GM12865 (cell line): Measurements from ENCODE around the gene CD58.
A peak's percentile ranks its signal among the peaks of the same experiment; 100 is the strongest.
"Not testable (repeated sequence)": the region's sequence is repeated elsewhere in the genome, so short reads cannot be mapped to it uniquely, and the experiment has no call there.

ENCODE experiments used
- DNase-seq: peaks from one replicate; pipeline ENCODE4 v3.0.0; 2010; ENCODE audit warnings: low read depth
- H3K4me3 ChIP-seq: 2 replicates; pipeline ENCODE4 v1.5.1; 2011; ENCODE audit warnings: mild to moderate bottlenecking, low read depth, low read length, control low read depth
- CTCF ChIP-seq: IDR thresholded peaks from 2 replicates; pipeline ENCODE4 v1.5.1; 2011; ENCODE audit warnings: low read length, control low read depth, low read depth, inconsistent platforms; ENCODE audit not compliant: insufficient read depth; ENCODE audit errors: missing control alignments

Gene CD58

GRCh38 chr1:116570358-116571214 lies at the start of gene CD58:
Gene CD58 (minus strand): TSS chr1:116571026. CDS start chr1:116570972, 54 bp downstream.
- peak within 1 kb of the TSS; percentile 93 for H3K4me3 ChIP-seq
- peak; percentile 96 for DNase-seq
- peak; percentile 75 for TF ChIP-seq CTCF

- not testable (repeated sequence) for DNase-seq, H3K4me3 ChIP-seq
Measured at GRCh38 chr1:116620392-116620791, 49.6 kb upstream of the CD58 start.

GRCh38 chr1:116619106-116619505 lies 48.3 kb upstream of the CD58 start:
- not testable (repeated sequence) for DNase-seq, H3K4me3 ChIP-seq

- H3K4me3 ChIP-seq, DNase-seq: not testable (repeated sequence)
Measured at GRCh38 chr1:116617808-116618207, 47.0 kb upstream of the CD58 start.

- not testable (repeated sequence) for DNase-seq, H3K4me3 ChIP-seq
Measured at GRCh38 chr1:116613825-116614224, 43.0 kb upstream of the CD58 start.

- H3K4me3 ChIP-seq, DNase-seq: not testable (repeated sequence)
Measured at GRCh38 chr1:116609801-116610371, 39.1 kb upstream of the CD58 start.

- peak; percentile 4 for DNase-seq
- not testable (repeated sequence) for H3K4me3 ChIP-seq
Measured at GRCh38 chr1:116608841-116609240, 38.0 kb upstream of the CD58 start.

GRCh38 chr1:116608151-116608550 lies 37.3 kb upstream of the CD58 start:
- not testable (repeated sequence) for H3K4me3 ChIP-seq, DNase-seq

GRCh38 chr1:116607463-116607862 lies 36.6 kb upstream of the CD58 start:
- H3K4me3 ChIP-seq, DNase-seq: not testable (repeated sequence)

- not testable (repeated sequence) for H3K4me3 ChIP-seq, DNase-seq
Measured at GRCh38 chr1:116606067-116606466, 35.2 kb upstream of the CD58 start.

- no peak overlapping the region for H3K4me3 ChIP-seq
- DNase-seq, result no peak
- no peak for TF ChIP-seq CTCF
Measured at GRCh38 chr1:116605315-116605714, 34.5 kb upstream of the CD58 start.

- H3K4me3 ChIP-seq, DNase-seq: not testable (repeated sequence)
Measured at GRCh38 chr1:116604408-116604807, 33.6 kb upstream of the CD58 start.

GRCh38 chr1:116603646-116604045 lies 32.8 kb upstream of the CD58 start:
- not testable (repeated sequence) for DNase-seq, H3K4me3 ChIP-seq

- not testable (repeated sequence) for DNase-seq
Measured at GRCh38 chr1:116599369-116599768, 28.5 kb upstream of the CD58 start.

GRCh38 chr1:116598420-116599036 lies 27.7 kb upstream of the CD58 start:
- DNase-seq, H3K4me3 ChIP-seq: not testable (repeated sequence)

More at GRCh38 chr1:116599369-116599768, 28.5 kb upstream of the CD58 start:
- not testable (repeated sequence) for H3K4me3 ChIP-seq

GRCh38 chr1:116597388-116597787 lies 26.6 kb upstream of the CD58 start:
- not testable (repeated sequence) for H3K4me3 ChIP-seq
- DNase-seq, result peak; percentile 69

- H3K4me3 ChIP-seq, result not testable (repeated sequence)
Measured at GRCh38 chr1:116596742-116597307, 26.0 kb upstream of the CD58 start.

More at GRCh38 chr1:116596742-116597307, 26.0 kb upstream of the CD58 start:
- DNase-seq, result not testable (repeated sequence)
